Ascending aorta (tissue), 2 donors: Measurements from ENCODE around the gene TMEM266. TPM values are rescaled to one million over a fixed set of nuclear protein-coding genes. Genes with fewer than 3 reads are reported as not detected.
A peak's percentile ranks its signal among the peaks of the same experiment; 100 is the strongest.

Experiments used
- DNase-seq, 2 donors: peaks; one replicate each; pipeline ENCODE4 v3.0.0-alpha.2; 2019; ENCODE audit warnings: low spot score in 2 of 2
- H3K27ac ChIP-seq, 2 donors: fragments of 200-600 bp; sonication (generic); one replicate each; pipeline ENCODE4 v1.5.1; 2016 to 2017; ENCODE audit warnings: mild to moderate bottlenecking in 1 of 2
- H3K27me3 ChIP-seq: fragments of 200-600 bp; sonication (generic); one replicate; pipeline ENCODE4 v1.5.1; 2017
- H3K36me3 ChIP-seq, 2 donors: fragments of 200-600 bp; sonication (generic); one replicate each; pipeline ENCODE4 v1.5.1; 2016
- H3K4me1 ChIP-seq, 2 donors: fragments of 200-600 bp; sonication (generic); one replicate each; pipeline ENCODE4 v1.5.1; 2016 to 2017; ENCODE audit warnings: mild to moderate bottlenecking in 1 of 2
- H3K4me3 ChIP-seq, 2 donors: fragments of 200-600 bp; sonication (generic); one replicate each; pipeline ENCODE4 v1.5.1; 2016 to 2017; ENCODE audit warnings: mild to moderate bottlenecking in 1 of 2
- H3K9me3 ChIP-seq, 2 donors: fragments of 200-600 bp; sonication (generic); one replicate each; pipeline ENCODE4 v1.5.1; 2016
- CTCF ChIP-seq, 3 experiments: fragments of 200-600 bp in 2 of 3; fragments of 450-650 bp in 1 of 3; sonication (generic) in 2 of 3; IDR thresholded peaks; one replicate each; pipeline ENCODE4 v1.5.1; 2016 to 2019; ENCODE audit warnings: antibody characterized with exemption in 3 of 3, mild to moderate bottlenecking in 1 of 3, moderate library complexity in 1 of 3
- intact Hi-C: fragments of 100-400 bp; cut with DNase I; formaldehyde crosslinking; loops from one replicate; pipeline ENCODE4 v1.15.1; 2023
- total RNA-seq: library from RNA; depleted of rRNA; stranded (reverse); fragments of >200 nt; gene quantifications from one replicate; pipeline ENCODE4 v1.1.0, GENCODE V29; 2016

Gene TMEM266
- total RNA-seq, 1 donor from 2014 or later, result not detected

- DNase-seq, result no peak
- Histone ChIP-seq H3K4me3 (no peak overlapping the region), H3K9me3 (no peaks in the 10 kb centered on the region), H3K4me1 (no peaks in the 10 kb centered on the region), H3K36me3 (no peaks in the 10 kb centered on the region), H3K27ac (no peak overlapping the region), H3K27me3 (no peaks in the 10 kb centered on the region)
- intact Hi-C loops, result no loop called here
- no peak for TF ChIP-seq CTCF (IDR thresholded peaks at IDR 0.05)
Observed at GRCh38 chr15:76162784-76163456, 103.1 kb downstream of the TMEM266 start.

GRCh38 chr15:76163457-76164295 lies 103.9 kb downstream of the TMEM266 start:
- Histone ChIP-seq H3K9me3 (no peaks in the 10 kb centered on the region), H3K4me1 (no peaks in the 10 kb centered on the region), H3K4me3 (no peak overlapping the region), H3K36me3 (no peaks in the 10 kb centered on the region), H3K27me3 (no peaks in the 10 kb centered on the region), H3K27ac (no peak overlapping the region)
- TF ChIP-seq CTCF (IDR thresholded peaks at IDR 0.05), result no peak
- intact Hi-C loops, result no loop called here
- peak; percentile 28 to 72 for DNase-seq

- Histone ChIP-seq H3K27ac (no peak overlapping the region), H3K36me3 (no peaks in the 10 kb centered on the region), H3K4me1 (no peaks in the 10 kb centered on the region), H3K4me3 (no peak overlapping the region), H3K27me3 (no peaks in the 10 kb centered on the region), H3K9me3 (no peaks in the 10 kb centered on the region)
- intact Hi-C loops, result no loop called here
- DNase-seq, result no peak
- TF ChIP-seq CTCF (IDR thresholded peaks at IDR 0.05), result no peak
Observed at GRCh38 chr15:76164602-76165001, 104.8 kb downstream of the TMEM266 start.

- Histone ChIP-seq H3K27ac (no peak overlapping the region), H3K4me1 (peaks cover 0 to 3% of the 10 kb centered on the region in 2 donors), H3K27me3 (no peaks in the 10 kb centered on the region), H3K4me3 (no peak overlapping the region), H3K9me3 (no peaks in the 10 kb centered on the region), H3K36me3 (no peaks in the 10 kb centered on the region)
- intact Hi-C loops, result no loop called here
- DNase-seq, result no peak
- TF ChIP-seq CTCF (IDR thresholded peaks at IDR 0.05), result no peak
Observed at GRCh38 chr15:76165951-76166350, 106.2 kb downstream of the TMEM266 start.

- no peaks in the 10 kb centered on the region for H3K36me3 ChIP-seq
- no peak overlapping the region for H3K4me3 ChIP-seq
- no peaks in the 10 kb centered on the region for H3K9me3 ChIP-seq
- intact Hi-C loops, result no loop called here
- H3K27ac ChIP-seq, result no peak overlapping the region
- DNase-seq, result no peak
- H3K27me3 ChIP-seq, result no peaks in the 10 kb centered on the region
- peaks cover 0 to 3% of the 10 kb centered on the region in 2 donors for H3K4me1 ChIP-seq
- no peak for TF ChIP-seq CTCF (IDR thresholded peaks at IDR 0.05)
Observed at GRCh38 chr15:76168237-76168984, 108.6 kb downstream of the TMEM266 start.
